Measurements from ENCODE around the gene SLC6A17.

SLC6A17 gene

DNA sequence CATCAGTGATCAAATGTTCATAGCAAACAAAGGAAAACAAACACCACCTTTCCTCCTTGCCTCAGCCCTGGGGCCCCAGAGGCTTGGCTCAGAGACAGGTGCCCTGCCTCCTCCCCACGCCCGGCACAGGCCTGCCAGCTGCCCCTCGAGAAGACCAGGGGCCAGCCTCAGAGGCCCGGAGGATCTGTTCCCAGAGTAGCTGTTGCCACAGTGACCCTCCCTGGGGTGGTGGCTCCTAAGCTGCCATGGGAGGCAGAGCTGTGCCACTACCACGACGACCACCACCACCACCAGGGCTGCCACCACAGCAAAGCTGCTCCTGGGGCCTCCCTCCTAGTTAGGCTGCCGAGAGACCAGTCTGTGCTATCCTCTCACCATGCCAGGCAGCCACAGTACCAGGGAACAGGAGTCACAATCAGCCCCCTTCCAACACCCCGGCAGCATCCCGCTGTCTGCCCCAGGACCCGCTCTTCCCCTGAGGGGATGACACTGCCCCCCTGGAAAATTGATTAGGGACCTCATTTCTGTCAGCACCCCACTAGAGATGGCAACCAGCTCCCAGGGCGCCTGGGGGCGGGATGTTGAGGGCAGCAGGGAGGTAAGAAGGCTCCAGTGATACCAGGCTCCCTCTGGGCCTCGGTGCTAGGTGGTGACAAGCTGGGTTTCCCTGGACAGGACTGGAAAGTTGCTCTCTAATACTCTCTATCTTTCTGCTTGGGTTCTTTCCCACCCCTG is 90.3 kb downstream of the SLC6A17 start:
- DNase-seq (ENCODE audit: low spot score) = no peak

DNA sequence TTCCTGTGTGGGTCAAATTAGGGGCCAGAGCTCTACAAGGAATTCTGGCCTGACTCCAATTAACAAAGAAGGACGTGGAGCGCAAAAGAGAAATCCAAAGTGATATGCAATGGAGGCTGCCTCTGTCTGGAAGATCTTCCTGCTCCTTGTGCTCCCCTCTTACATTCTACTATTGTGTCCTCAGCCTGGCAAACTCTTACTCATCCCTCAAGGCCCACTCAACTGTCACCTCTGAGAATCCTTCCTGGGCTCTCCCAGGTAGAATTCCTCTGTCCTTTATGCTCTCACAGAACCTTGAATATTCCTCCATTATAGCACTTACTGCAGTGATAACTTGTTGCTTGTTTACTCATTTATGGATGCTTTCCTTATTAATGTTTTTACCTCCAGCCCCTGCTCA is 91.2 kb downstream of the SLC6A17 start:
- DNase-seq (ENCODE audit: low spot score) = no peak

GRCh38 chr1:110242062-110242461 is 91.8 kb downstream of the SLC6A17 start:
- DNase-seq (ENCODE audit: low spot score) = no peak

GRCh38 chr1:110242731-110243130 is 92.4 kb downstream of the SLC6A17 start:
- no peak for DNase-seq (ENCODE audit: low spot score)

GRCh38 chr1:110243146-110243545 is 92.9 kb downstream of the SLC6A17 start:
- no peak for DNase-seq (ENCODE audit: low spot score)

- DNase-seq (ENCODE audit: low spot score) = no peak
Observed at GRCh38 chr1:110243574-110243973, 93.3 kb downstream of the SLC6A17 start.

GRCh38 chr1:110245876-110246620 is 95.8 kb downstream of the SLC6A17 start:
- DNase-seq (ENCODE audit: low spot score) = no peak

DNA sequence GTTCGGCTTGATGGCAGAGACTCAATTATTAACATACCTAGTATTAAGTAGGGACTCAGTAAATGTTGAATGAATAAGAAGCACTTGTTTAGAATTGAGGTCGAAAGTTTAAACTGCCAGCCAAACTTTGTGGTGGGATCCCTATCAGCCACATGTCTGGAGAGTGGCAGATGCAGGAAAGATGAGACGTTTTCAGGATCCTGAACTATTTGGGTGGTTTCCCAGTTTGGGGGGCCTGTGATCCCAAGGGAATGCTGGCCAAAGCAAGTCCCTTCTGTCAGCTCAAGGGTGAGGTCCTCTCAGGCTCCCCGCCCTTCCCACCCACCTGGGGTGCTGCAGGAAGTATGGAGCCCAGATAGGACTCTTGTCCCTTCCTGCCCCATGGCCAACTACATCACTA is 98.5 kb downstream of the SLC6A17 start:
- no peak for DNase-seq (ENCODE audit: low spot score)

GRCh38 chr1:110249256-110249655 is 99.0 kb downstream of the SLC6A17 start:
- no peak for DNase-seq (ENCODE audit: low spot score)

DNA sequence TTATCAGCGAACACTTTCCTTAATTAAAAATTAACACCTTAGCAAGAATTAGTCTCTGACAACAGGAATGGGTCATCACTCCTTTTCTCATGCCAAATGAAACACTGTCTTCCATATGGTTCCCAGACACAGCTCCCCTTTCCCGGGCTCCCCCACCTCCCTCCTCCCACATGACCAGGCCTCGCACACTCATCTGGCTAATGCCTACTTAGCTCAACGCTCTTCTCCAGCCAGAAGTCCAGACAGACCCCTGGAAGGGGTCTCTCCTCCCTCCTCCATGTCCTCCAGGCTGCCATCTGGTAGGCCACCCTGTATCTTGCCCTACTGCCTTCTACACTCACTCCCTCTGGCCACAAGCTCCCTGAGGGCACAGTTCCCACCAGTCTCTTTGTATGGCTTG is 99.7 kb downstream of the SLC6A17 start:
- DNase-seq (ENCODE audit: low spot score) = no peak

- no peak for DNase-seq (ENCODE audit: low spot score)
Observed at GRCh38 chr1:110250749-110251148, 100.5 kb downstream of the SLC6A17 start.

All from SK-N-DZ (cell line).